GM18505 (cell line): ENCODE measurements around the gene BCL2L2.
"Not testable (repeated sequence)": the region's sequence is repeated elsewhere in the genome, so short reads cannot be mapped to it uniquely, and the experiment has no call there.

ENCODE experiments used
- ATAC-seq: cut with Tn5 transposase; IDR thresholded peaks from one replicate; pipeline ENCODE4 v1.9.1; 2021; ENCODE audit not compliant: unreplicated experiment
- POLR2A ChIP-seq: IDR thresholded peaks from 4 replicates; pipeline ENCODE4 v1.6.1; 2011; ENCODE audit warnings: borderline replicate concordance; ENCODE audit not compliant: insufficient read depth, insufficient read length; ENCODE audit errors: extremely low read depth

BCL2L2 gene, protein sequence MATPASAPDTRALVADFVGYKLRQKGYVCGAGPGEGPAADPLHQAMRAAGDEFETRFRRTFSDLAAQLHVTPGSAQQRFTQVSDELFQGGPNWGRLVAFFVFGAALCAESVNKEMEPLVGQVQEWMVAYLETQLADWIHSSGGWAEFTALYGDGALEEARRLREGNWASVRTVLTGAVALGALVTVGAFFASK

DNA sequence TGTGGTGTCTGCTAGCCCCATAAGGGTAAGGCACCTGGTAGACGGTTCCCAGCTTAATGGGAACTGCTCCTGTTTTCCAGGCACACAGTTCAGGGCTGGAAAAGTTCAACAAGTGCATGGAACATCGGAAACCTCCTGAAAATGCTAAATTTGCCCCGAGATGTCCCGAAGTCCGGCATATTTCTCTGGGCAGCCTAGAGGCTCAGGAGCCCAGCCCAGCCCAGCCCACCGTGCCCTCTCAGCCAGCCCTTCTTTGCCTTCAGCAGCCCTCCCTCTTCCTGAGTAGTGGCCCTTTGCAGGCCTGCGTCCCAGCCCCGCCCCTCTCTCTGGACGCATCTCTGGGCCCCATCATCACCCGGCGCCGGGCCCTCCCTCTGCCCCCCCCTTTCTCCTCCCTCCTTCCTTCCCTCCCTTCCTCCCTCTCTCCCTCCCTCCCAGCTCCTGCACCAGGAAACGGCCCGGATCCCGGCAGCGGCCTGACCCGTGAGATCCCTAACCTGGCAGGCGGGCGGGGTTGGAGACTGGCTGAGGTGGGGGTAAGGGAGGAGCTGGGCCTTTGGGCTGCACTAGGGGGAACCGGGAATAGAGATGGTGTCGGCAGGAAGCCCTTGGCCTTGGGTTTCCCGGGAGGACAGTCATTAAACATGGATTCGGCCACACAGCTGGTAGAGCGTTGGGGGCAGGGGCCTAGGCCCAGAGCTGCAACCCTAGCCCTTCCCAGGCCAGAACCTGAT, at the start of gene BCL2L2:
Gene BCL2L2 (plus strand): TSS at position 422 of the 734 bp plus-strand sequence. CDS start 935 bp downstream, outside the sequence.
- ATAC-seq, result no peak
- TF ChIP-seq POLR2A, result peak; percentile 83

- TF ChIP-seq POLR2A, result no peak
- ATAC-seq, result no peak
Measured at GRCh38 chr14:23258256-23258655, 48.4 kb upstream of the BCL2L2 start.

- no peak for TF ChIP-seq POLR2A
- ATAC-seq, result no peak
Measured at GRCh38 chr14:23259426-23259825, 47.2 kb upstream of the BCL2L2 start.

DNA sequence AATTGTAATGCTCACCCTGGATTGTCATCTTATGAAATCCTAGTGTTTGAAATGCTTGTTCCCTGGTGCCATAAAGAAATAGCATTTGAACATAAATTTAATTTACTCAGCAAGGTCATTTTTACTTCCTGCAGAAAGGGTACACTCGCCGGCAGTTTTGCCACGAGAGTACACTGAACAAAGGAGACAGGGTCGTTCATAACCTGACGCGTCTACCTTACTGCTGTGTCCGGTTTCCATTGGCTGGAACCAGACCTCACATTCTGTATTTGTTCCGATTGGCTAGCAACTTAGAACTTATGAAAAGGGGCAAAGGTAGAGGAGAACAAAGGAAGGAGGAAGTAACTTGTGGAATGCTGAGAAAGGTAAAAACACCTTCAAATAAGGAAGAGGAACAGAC, 45.8 kb upstream of the BCL2L2 start:
- not testable (repeated sequence) for ATAC-seq

DNA sequence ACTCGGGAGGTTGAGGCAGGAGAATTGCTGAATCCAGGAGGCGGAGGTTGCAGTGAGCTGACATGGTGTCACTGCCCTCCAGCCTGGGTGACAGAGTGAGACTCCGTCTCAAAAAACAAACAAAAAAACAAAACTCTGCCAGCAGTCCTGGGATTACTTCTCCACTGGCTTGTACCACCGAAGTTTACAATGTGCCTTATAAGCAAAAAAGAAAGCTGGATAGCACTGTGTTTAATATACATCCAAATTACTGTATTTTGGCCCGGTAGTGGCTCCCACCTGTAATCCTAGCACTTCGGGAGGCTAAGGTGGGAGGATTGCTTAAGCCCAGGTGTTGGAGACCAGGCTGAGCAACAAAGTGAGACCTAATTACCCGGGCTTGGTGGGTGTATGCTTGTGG, 37.4 kb upstream of the BCL2L2 start:
- ATAC-seq, result no peak
- no peak for TF ChIP-seq POLR2A

DNA sequence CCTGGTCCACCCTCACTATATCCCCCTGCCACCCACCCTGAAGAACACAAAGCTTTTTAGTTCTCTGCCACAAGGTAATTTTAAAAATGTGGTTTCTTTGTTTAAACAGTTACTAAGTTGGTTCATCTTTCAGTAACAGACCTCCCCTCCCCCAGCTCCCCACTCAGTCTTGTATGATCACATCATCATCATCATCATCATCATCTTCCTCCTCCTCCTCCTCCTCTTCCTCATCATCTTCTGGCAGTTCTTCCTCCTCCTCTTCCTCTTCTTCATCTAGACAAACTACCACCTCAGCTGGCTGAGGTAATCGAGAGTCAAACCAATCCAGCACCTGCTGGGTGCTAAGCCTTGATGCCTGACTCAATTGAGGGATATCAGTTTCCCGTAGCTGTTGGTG, 31.2 kb upstream of the BCL2L2 start:
- no peak for TF ChIP-seq POLR2A
- ATAC-seq, result no peak

- ATAC-seq, result no peak
- no peak for TF ChIP-seq POLR2A
Measured at GRCh38 chr14:23277189-23277588, 29.4 kb upstream of the BCL2L2 start.

GRCh38 chr14:23277928-23278327, 28.7 kb upstream of the BCL2L2 start:
- ATAC-seq, result not testable (repeated sequence)

DNA sequence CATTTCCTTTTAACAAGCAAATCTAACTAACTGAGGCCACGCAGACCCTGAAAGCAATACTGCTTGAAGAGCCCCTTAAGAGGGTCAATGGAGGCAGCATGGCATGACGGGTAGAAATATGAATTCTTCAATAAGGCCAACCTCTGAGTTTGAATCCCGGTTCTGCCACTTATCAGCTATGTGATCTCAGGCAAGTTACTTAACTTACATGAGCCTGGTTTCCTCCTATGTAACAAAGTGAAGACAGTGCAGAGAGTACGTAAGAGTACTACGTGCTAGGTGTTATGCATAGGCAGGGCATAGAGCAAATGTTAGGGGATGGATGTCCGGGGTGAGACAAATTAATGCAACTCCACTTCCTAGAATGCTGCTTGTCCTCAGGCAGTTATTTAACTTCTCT, 25.4 kb upstream of the BCL2L2 start:
- ATAC-seq, result no peak
- TF ChIP-seq POLR2A, result no peak

DNA sequence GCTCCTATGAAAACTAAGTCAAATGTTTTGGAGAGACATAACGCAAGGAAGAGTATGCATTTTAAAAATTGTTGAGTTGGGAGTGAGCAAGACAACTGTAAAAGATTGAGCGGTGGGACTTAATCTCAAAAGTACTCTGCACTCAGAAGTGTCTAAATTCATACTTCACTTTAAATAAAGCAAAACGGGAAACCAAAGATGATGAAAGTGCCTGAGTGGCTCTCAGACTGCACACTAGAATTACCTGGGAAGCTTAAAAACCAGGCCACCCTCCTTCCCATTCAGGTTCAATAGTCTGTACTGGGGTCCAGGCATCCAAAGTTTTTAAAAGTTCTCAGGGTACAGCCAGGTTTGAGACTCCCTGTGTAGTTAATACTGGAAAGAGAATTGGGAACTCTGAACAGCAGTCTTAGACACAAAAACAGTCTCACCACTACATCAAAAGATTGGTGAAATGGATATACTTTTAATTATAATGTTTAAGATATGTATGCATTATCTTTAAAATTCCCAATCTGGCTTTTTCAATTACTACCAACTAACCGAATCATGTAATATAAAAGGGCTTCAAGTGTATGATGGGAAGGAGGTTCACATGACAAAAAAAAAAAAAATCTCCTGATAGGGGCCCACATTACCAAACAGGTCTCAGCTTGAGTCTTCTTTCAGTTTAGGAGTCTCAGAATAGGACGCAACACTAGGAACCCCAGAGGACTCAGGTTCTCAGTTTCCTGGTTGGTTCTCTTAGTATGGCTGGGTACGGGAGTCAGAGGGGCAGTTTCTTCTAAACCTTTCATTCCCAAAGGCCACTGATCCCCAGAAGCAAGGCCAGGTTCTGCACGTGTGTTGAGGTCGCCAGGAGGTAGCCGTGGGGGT, 21.7 kb upstream of the BCL2L2 start:
- ATAC-seq, result no peak
- peak; percentile 41 for TF ChIP-seq POLR2A

DNA sequence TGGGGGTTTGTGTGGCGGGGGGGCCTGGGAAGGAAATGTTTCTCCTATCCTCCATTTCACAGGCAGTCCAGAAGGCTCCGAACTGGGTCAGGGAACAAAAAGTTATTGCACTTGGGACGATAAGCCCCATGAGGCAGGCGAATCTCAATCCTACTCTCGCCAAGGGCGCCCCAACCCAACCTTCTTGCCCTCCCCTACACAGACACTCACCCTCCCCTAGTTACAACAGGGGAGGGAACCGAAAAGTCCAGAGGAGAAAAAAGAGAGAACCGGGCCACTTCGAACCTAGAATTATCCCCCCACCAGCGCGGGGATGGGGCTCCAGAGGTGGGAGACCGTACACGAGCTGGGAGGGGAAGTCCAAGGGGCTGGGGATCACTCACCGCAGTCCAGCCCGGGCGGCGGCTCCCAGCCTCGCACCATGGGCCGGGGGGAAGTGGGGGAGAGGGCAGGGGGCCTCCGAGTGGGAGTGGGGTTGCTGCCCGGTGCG, 21.1 kb upstream of the BCL2L2 start:
- peak; percentile 29 for ATAC-seq

GRCh38 chr14:23286020-23286901, 20.4 kb upstream of the BCL2L2 start, which contains the start of gene HOMEZ:
Gene HOMEZ (minus strand): TSS chr14:23286132. CDS start chr14:23285952, 180 bp downstream.
- peak; percentile 96 for ATAC-seq
- peak; percentile 69 for TF ChIP-seq POLR2A

More for the DNA sequence above, 21.1 kb upstream of the BCL2L2 start:
- no peak for TF ChIP-seq POLR2A
